ENCODE data around the gene CSE1L.

DNA sequence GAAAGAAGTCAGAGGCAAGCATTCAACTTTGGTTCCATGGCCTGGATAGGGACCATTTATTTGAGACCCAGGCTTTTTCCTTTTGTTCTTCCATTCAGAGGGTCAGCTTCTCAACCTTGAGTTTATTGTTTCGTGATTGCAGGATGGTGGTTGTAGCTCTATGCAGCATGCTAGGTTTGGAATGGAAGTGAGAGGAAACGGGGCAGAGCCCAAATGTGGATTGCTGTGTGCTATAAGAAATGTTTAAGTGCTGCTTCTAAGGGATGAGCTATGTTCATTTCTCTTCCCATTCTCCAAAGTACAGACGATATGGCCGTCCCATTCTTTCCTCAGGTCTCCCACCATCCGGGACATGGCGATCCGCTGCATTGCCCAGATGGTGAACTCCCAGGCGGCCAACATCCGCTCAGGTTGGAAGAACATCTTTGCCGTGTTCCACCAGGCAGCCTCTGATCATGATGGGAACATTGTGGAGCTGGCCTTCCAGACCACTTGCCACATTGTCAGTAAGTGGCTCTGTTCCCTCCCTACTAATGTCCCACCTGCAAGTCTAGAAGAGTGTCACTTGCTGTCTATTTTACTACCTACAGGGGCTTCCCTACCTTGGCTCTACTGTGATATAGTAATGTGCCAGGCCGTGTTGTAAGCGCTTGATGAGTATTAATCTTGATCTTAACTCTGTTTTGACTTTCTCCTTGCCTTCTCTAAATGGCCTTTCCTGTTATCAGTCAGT, 36.0 kb upstream of the CSE1L start:
- TF ChIP-seq POLR2A (IDR thresholded peaks at IDR 0.05; ENCODE audit: extremely low read depth, insufficient read length) (no peak), MYC (IDR thresholded peaks at IDR 0.05; ENCODE audit: low read depth, low read length) (no peak)

Measured in NB4 (cell line).